SK-N-SH (cell line): ENCODE measurements around the gene CACNB3.

Experiments used
- CTCF ChIP-seq: fragments of 200-600 bp; sonication (generic); IDR thresholded peaks from 2 replicates; pipeline ENCODE4 v1.6.1; 2017; ENCODE audit warnings: antibody characterized with exemption, mild to moderate bottlenecking, moderate library complexity
- EZH2phosphoT487 ChIP-seq: fragments of 200-600 bp; sonication (generic); IDR thresholded peaks from 2 replicates; pipeline ENCODE4 v1.6.1; 2017; ENCODE audit warnings: low read depth, mixed run types, mild to moderate bottlenecking, antibody characterized with exemption, moderate library complexity, borderline replicate concordance
- MEF2A ChIP-seq: IDR thresholded peaks from 2 replicates; pipeline ENCODE4 v1.4.0; 2012; ENCODE audit warnings: low read depth, borderline replicate concordance
- MXI1 ChIP-seq: IDR thresholded peaks from 2 replicates; pipeline ENCODE4 v1.6.1; 2012; ENCODE audit warnings: mild to moderate bottlenecking, low read depth, low read length, improper control_type of control experiment
- POLR2AphosphoS5 ChIP-seq: IDR thresholded peaks from 2 replicates; pipeline ENCODE4 v1.6.1; 2012; ENCODE audit warnings: low read depth, low read length
- RCOR1 ChIP-seq: fragments of 150-350 bp; IDR thresholded peaks from 2 replicates; pipeline ENCODE4 v1.6.1; 2017; ENCODE audit warnings: antibody characterized with exemption, low read length
- USF1 ChIP-seq: IDR thresholded peaks from 2 replicates; pipeline ENCODE4 v1.4.0; 2012; ENCODE audit warnings: low read depth, borderline replicate concordance

DNA sequence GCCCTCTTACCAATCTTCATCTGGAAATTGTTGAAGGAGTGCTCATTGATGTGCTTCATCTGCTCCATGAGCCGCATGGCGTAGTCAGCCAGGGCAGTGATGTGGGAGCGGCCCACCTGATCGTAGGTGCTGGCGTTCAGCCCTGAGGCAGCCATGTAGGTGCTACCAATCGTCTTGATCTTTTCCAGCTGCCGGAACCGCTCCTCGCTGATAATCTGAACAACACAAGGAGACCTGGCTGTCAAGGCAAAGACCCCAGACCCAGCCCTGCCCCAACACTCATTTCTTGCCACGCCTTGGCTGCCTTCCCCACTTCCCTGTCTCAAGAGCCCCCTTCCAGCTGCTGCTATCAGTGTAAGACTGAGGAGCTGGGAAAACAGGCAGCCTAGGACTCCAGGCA, 47.5 kb upstream of the CACNB3 start:
- TF ChIP-seq CTCF (no peak), RCOR1 (no peak), EZH2phosphoT487 (no peak), MXI1 (no peak), POLR2AphosphoS5 (no peak), USF1 (no peak), MEF2A (no peak)
